Measurements from ENCODE around the gene SPOCK2.

SPOCK2 gene

DNA sequence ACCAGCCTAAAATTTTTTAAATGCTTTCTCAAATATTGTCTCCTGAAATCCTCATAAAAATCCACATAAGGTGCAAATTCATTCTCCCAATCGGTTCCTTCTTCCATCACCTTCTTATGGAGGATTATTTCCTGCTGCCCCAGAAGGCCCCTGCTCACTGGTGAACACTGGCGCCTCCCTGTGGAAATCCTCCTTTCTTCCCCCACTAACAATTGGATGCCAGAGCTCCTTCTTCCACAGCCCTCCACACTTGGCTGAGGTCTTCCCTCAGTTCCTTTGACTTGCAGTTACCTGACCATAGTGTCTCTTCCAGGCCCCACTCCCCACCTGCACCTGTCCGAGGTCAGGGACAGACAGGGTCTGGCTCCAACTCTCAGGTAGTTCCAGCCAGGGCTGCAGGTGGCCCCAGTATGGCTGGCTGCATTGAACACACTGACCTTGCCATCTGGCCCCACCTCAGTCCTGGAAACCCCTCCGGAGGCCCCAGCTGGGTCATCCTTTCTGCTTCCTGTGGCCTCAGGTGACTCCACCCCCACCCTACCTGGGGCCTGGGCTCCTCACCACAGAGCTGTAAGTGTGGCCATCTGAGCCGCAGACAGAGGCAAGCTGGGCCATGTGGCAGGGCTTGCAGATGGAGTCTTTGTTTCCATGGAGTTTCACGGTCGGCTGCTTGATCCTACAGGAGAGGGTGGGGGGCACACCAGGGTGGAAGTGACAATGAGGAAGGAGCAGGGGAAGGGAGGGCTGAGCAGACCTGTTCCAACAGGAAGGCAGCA lies 18.4 kb downstream of the SPOCK2 start:
- no peak for DNase-seq

GRCh38 chr10:72068901-72069446 lies 19.4 kb downstream of the SPOCK2 start:
- peak; percentile 64 for DNase-seq

DNA sequence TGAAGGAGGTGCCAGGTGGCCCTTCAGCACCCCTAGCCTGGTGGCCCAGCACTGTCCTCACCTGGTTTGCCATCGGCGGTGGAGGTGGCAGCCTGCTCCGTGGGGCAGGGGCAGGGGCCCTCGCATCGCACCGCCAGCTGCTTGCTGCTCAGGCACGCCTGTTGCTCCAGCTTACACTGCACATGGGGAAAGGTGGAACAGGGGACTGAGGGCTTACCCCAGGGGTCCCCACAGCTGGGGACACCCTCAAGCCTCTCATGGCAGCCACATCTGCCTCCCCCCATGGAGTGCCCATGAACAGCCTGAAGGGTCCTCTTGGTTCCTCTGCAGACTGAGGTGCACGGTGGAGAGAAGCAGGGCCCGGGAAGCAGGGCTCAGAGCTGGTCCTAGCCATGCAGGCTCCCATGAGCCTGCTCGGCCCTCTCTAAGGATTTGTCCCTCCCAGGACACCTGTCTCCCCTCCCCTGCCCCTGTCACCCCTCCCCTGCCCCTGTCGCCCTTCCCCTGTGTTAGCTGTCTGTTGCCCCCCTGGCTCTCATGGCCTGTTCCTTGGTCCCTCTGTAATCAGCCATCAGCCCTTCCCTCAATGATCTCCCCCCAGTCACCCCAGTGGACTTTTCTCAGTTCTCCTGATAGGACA lies 20.1 kb downstream of the SPOCK2 start:
- DNase-seq, result no peak

- DNase-seq, result no peak
These were observed 20.8 kb downstream of the SPOCK2 start for GRCh38 chr10:72067463-72068125.

- DNase-seq, result no peak
These were observed 21.8 kb downstream of the SPOCK2 start for GRCh38 chr10:72066318-72067284.

GRCh38 chr10:72065439-72066025 lies 22.8 kb downstream of the SPOCK2 start:
- DNase-seq, result no peak

DNA sequence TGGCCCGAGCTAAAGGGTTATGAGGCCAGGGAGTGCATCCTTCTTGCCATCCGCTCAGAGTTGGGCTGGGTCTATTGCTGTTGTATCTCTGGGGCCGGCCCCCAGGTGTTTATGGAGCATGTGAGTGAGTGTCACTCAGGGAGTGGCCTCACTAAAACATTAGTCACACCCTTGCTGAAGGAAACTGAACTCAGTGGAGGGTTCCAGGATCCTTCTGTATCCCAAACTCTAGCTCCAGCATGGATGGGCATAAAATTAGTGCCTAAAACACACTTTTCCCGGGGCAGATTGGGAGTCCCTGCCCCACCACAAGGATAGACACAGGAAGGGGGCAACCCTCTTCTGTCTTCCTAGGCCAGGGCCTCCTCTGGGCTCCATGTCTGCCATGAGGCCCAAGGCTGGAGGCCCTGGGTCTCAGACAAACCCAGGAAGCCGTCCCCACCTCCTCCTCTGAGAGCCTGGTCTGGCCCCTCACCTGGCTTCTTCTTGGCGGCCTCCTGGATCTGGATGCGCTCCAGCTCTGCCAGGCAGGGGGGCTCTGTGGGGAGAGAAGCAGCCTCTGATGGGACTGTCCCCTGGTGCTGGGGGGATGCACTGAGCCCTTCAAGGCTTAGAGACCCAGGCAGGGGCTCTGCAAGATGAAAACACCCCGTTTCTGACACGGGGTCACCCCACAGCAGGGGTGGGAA lies 24.5 kb downstream of the SPOCK2 start:
- no peak for DNase-seq

- DNase-seq, result no peak
These were observed 25.3 kb downstream of the SPOCK2 start for GRCh38 chr10:72062832-72063702.

DNA sequence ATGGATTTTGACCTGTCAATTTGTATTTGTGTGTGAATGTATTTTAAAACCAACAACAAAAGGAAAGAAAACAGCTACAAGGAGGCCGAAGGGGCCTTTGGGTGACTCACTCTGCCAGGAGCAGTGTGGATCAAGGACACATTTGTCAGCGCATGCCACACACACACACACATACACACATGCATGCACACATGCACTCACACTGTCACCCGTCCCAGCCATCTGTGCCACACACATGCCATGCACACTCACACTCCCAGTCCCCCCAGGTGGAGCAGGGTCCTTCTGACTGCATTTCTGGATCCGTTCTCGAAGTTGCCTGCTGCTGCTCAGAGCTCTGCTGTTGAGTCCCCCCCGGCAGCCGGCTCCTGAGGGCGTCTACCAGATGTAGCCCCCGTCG lies 26.0 kb downstream of the SPOCK2 start:
- no peak for DNase-seq

GRCh38 chr10:72061930-72062329 lies 26.4 kb downstream of the SPOCK2 start:
- no peak for DNase-seq

DNA sequence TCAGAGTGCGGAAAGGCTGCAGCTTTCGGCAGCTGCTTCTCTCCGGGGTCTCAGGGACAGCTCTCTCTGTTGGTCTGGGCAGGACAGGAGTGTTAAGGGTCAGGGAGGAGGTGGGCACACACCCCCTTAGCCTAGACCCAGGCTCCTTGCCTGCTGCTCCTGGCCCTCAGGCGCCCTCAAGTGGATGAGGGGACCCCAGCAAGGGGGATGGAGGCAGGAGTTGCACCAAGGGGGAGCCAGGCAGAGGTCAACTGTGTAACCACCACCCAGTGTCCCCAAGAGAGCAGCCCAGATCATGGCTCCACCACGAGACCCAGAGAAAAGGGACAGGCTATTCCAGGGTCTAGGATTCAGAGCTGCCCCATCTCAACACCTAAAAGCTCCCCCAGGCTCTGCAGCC lies 26.9 kb downstream of the SPOCK2 start:
- no peak for DNase-seq

GRCh38 chr10:72059843-72060822 lies 28.2 kb downstream of the SPOCK2 start:
- DNase-seq, result no peak

DNA sequence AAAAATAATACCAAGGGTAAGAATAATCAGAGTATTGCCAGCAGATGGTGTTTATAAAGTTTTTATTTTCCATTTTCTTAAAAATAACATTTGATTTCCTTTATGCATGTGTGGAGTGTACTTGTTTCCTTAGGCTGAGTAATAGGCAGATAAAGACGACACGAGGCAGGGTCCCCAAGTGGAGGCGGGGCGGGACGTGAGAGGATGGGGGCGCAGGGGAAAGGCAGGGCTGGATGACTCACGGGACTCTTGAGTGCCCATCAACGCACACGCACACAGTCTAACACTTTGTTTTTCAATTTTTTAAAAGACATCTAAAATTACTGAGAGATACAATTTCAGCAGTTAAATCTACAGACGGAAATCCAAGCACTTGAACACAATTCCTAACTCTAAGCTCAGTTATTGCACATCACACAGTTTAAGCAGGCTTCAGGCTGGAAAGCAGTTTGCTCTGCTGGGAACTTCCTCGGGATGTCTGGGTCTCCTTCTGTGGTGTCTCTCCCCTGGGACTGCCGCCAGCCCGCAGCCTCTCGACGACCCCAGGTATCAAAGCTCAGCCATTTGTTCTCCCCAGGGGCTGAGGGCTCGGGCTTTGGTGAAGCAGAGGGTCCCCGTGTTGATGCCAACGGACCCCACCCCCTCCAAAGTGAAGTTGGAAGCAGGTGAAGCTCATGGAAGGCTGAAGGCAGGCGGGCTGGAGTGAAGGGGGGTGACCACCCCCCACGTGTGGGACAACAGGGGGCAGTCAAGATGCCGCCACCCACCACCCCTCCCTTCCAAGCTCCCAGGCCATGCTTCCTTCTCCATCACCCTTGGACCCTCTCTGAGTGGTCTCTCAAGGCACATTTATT lies 29.1 kb downstream of the SPOCK2 start:
- no peak for DNase-seq

- no peak for DNase-seq
These were observed 29.9 kb downstream of the SPOCK2 start for GRCh38 chr10:72058347-72058898.

GRCh38 chr10:72056932-72057751 lies 31.2 kb downstream of the SPOCK2 start:
- DNase-seq, result no peak

GRCh38 chr10:72056113-72056512 lies 32.2 kb downstream of the SPOCK2 start:
- DNase-seq, result no peak

DNA sequence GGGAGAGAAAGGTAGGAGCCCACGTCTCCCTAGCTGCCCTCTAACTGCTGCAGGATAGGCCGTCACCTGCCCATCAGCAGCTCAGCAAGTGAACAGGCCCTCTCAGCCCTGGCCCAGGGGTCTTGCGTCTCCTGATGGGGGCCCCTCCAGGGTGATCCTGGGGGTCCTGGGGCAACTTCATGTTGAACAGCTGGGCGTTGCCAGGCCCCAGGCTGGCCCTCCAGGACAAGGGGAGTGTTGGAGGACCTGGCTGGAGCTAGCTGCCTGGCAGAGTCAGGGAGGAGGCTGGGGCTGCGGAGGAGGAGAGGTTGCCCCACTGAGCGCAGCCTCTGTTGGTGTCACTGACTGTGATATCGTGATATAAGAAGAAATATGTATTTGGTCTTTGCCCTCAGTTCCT lies 34.7 kb downstream of the SPOCK2 start:
- no peak for DNase-seq
